Keratinocyte (primary cell): ENCODE results near the gene BMS1. TPM values are rescaled to one million over a fixed set of nuclear protein-coding genes. Genes with fewer than 3 reads are reported as not detected.

ENCODE experiments used
- DNase-seq: peaks from one replicate; pipeline ENCODE4 v3.0.0-alpha.2; 2011; ENCODE audit warnings: low read depth, missing footprints, low spot score
- FAIRE-seq: peaks from 2 replicates; lab custom pipeline; 2011; peaks lifted over from hg19 to GRCh38; lab: Jason Lieb, UNC
- H2AFZ ChIP-seq: 2 replicates; pipeline ENCODE4 v1.6.0; 2012; ENCODE audit warnings: low read length, control low read depth, inconsistent platforms; ENCODE audit not compliant: control insufficient read depth
- H3K27ac ChIP-seq: 2 replicates; pipeline ENCODE4 v1.5.1; 2011; ENCODE audit warnings: low read length; ENCODE audit not compliant: control insufficient read depth, insufficient read depth
- H3K27me3 ChIP-seq: 3 replicates; pipeline ENCODE4 v1.6.0; 2011; ENCODE audit warnings: low read length; ENCODE audit not compliant: control insufficient read depth, insufficient read depth; ENCODE audit errors: extremely low read depth
- H3K36me3 ChIP-seq, 2 experiments: 2 replicates in 1 of 2; 3 replicates in 1 of 2; pipeline ENCODE4 v1.5.1; 2011; ENCODE audit warnings: low read length in 2 of 2, mild to moderate bottlenecking in 1 of 2; ENCODE audit not compliant: control insufficient read depth in 2 of 2, insufficient read depth in 2 of 2; ENCODE audit errors: extremely low read depth in 1 of 2
- H3K4me1 ChIP-seq: 3 replicates; pipeline ENCODE4 v1.5.1; 2011; ENCODE audit warnings: low read length; ENCODE audit not compliant: control insufficient read depth, insufficient read depth; ENCODE audit errors: extremely low read depth
- H3K4me2 ChIP-seq: 3 replicates; pipeline ENCODE4 v1.6.0; 2011; ENCODE audit warnings: low read depth, low read length; ENCODE audit not compliant: control insufficient read depth, insufficient read depth; ENCODE audit errors: extremely low read depth
- H3K4me3 ChIP-seq, 3 experiments: fragments of 200-600 bp in 1 of 3; sonication (generic) in 1 of 3; 2 replicates in 2 of 3; 3 replicates in 1 of 3; pipeline ENCODE4 v1.5.1; 2011 to 2016; ENCODE audit warnings: low read length in 3 of 3, mild to moderate bottlenecking in 3 of 3, control low read depth in 2 of 3, inconsistent platforms in 1 of 3, low read depth in 1 of 3, mixed read lengths in 1 of 3, mixed run types in 1 of 3, moderate library complexity in 1 of 3; ENCODE audit not compliant: control insufficient read depth in 2 of 3, insufficient read depth in 2 of 3; ENCODE audit errors: extremely low read depth in 1 of 3
- H3K79me2 ChIP-seq: 2 replicates; pipeline ENCODE4 v1.6.0; 2012; ENCODE audit warnings: low read length; ENCODE audit not compliant: control insufficient read depth, insufficient read depth
- H3K9ac ChIP-seq: 3 replicates; pipeline ENCODE4 v1.6.0; 2011; ENCODE audit warnings: low read length; ENCODE audit not compliant: control insufficient read depth, insufficient read depth; ENCODE audit errors: extremely low read depth
- H3K9me1 ChIP-seq: 3 replicates; pipeline ENCODE4 v1.6.0; 2011; ENCODE audit warnings: low read length; ENCODE audit not compliant: control insufficient read depth, insufficient read depth; ENCODE audit errors: extremely low read depth
- H3K9me3 ChIP-seq: 2 replicates; pipeline ENCODE4 v1.5.1; 2012; ENCODE audit warnings: low read depth, low read length; ENCODE audit not compliant: control insufficient read depth
- H4K20me1 ChIP-seq: 3 replicates; pipeline ENCODE4 v1.6.0; 2011; ENCODE audit warnings: low read length; ENCODE audit not compliant: control insufficient read depth, insufficient read depth; ENCODE audit errors: extremely low read depth
- CTCF ChIP-seq, 3 experiments: IDR thresholded peaks in 1 of 3; conservative IDR thresholded peaks in 1 of 3; optimal IDR thresholded peaks in 1 of 3; 2 replicates in 2 of 3; 3 replicates in 1 of 3; pipeline versions ENCODE3 to v1.5.1; 2011; ENCODE audit warnings: low read length in 3 of 3, mild to moderate bottlenecking in 3 of 3, moderate library complexity in 2 of 3, control low read depth in 1 of 3, inconsistent platforms in 1 of 3; ENCODE audit not compliant: insufficient read depth in 2 of 3; ENCODE audit errors: extremely low read depth in 1 of 3
- EZH2 ChIP-seq: IDR thresholded peaks from one replicate; pipeline ENCODE4 v1.6.1; 2012; ENCODE audit warnings: inconsistent platforms, mild to moderate bottlenecking, low read length, moderate library complexity
- dilution Hi-C: fragments of 300-500 bp; cut with MboI; formaldehyde crosslinking; loops from one replicate; pipeline ENCODE4 v1.7.0; 2020; ENCODE audit warnings: low sequenced_read_pairs; ENCODE audit not compliant: extremely low pct_ligation_motif_present
- polyA plus RNA-seq, 5 experiments: library from polyadenylated mRNA; depleted of rRNA in 3 of 5; stranded (reverse) in 3 of 5; stranded (forward) in 1 of 5; unstranded in 1 of 5; fragments of >200 nt; gene quantifications; 1 replicate in 1 of 5; 2 replicates in 3 of 5; 3 replicates in 1 of 5; pipeline versions ENCODE4 v1.2.1 to v1.2.3, GENCODE V29; 2011 to 2012; ENCODE audit warnings: missing spikeins in 2 of 5, low read depth in 1 of 5, low replicate concordance in 1 of 5

The BMS1 gene
- polyA plus RNA-seq, 1 donor (not counting 4 experiments of a cell fraction or from before 2014, with no cell fraction given) = 11.4 TPM

DNA sequence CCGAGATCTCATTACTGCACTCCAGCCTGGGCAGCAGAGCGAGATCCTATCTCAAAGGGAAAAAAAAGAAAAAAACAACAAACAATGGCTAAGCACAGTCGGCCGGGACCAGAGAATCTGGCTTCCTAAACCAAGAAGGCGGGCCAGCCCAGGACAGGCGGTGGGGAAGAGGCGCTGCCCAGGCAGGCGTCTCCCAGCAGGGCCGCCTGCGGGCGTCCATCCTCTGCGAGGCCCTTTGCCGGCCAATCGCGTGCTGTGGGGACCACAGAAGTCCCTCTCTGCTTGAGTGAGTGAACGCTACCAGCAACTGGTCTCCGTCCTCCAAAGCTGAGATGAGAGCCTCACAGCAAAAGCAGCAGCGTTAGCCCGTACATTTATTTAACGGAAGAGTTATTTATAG is 14.7 kb upstream of the BMS1 start:
- no peak overlapping the region for H3K27ac ChIP-seq
- no peak overlapping the region for H3K9ac ChIP-seq
- H3K79me2 ChIP-seq = no peaks in the 10 kb centered on the region
- H3K4me2 ChIP-seq = no peak overlapping the region
- no peak overlapping the region for H3K4me3 ChIP-seq
- FAIRE-seq = no peak
- H4K20me1 ChIP-seq = no peaks in the 10 kb centered on the region
- no peaks in the 10 kb centered on the region for H3K9me1 ChIP-seq
- H3K4me1 ChIP-seq = no peaks in the 10 kb centered on the region
- H3K27me3 ChIP-seq = no peaks in the 10 kb centered on the region
- no peak for DNase-seq
- no peak for TF ChIP-seq EZH2
- TF ChIP-seq CTCF (optimal IDR thresholded peaks at IDR 0.05 in 1 of 3, IDR thresholded peaks at IDR 0.05 in 1 of 3, conservative IDR thresholded peaks at IDR 0.05 in 1 of 3; ENCODE audit: extremely low read depth in 1 of 3, insufficient read depth in 2 of 3, low read length in 3 of 3) = no peak
- no peak overlapping the region for H2AFZ ChIP-seq
- no peaks in the 10 kb centered on the region for H3K9me3 ChIP-seq
- no peaks in the 10 kb centered on the region for H3K36me3 ChIP-seq
- dilution Hi-C loops = no loop called here

- Histone ChIP-seq H3K9ac (no peak overlapping the region), H3K4me1 (no peaks in the 10 kb centered on the region), H2AFZ (no peak overlapping the region), H3K27ac (no peak overlapping the region), H3K79me2 (no peaks in the 10 kb centered on the region), H3K27me3 (no peaks in the 10 kb centered on the region), H3K9me3 (no peaks in the 10 kb centered on the region), H3K4me2 (no peak overlapping the region), H3K36me3 (no peaks in the 10 kb centered on the region), H4K20me1 (no peaks in the 10 kb centered on the region), H3K9me1 (no peaks in the 10 kb centered on the region), H3K4me3 (no peak overlapping the region)
- DNase-seq = no peak
- dilution Hi-C loops = no loop called here
- no peak for FAIRE-seq
- no peak for TF ChIP-seq EZH2
- no peak for TF ChIP-seq CTCF (optimal IDR thresholded peaks at IDR 0.05 in 1 of 3, IDR thresholded peaks at IDR 0.05 in 1 of 3, conservative IDR thresholded peaks at IDR 0.05 in 1 of 3; ENCODE audit: extremely low read depth in 1 of 3, insufficient read depth in 2 of 3, low read length in 3 of 3)
These were observed 13.9 kb upstream of the BMS1 start for GRCh38 chr10:42768581-42769152.
